Measurements from ENCODE around the gene STUB1.
"Not testable (repeated sequence)": the region's sequence is repeated elsewhere in the genome, so short reads cannot be mapped to it uniquely, and the experiment has no call there.

Gene STUB1

DNA sequence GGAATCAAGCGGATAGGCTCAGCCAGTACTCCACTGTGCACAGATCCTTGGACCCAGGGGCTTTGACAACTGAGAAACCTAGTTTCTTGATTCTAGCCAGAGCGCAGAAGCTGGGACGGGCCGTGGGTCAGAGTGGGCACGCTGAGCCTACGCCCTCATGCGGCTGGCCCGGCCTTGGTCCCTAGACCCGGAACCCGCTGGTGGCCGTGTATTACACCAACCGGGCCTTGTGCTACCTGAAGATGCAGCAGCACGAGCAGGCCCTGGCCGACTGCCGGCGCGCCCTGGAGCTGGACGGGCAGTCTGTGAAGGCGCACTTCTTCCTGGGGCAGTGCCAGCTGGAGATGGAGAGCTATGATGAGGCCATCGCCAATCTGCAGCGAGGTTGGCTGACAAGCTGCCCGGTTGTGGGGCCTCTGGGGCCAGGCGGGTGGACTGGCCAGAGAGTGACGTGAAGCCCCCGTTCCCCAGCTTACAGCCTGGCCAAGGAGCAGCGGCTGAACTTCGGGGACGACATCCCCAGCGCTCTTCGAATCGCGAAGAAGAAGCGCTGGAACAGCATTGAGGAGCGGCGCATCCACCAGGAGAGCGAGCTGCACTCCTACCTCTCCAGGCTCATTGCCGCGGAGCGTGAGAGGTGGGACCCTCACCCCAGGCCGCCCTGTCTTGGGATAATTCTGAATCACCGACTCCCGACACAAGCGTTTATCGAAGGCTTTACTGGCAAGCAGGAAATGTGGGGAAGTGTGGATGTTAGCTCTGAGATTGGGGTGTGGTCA, 946 bp downstream of the STUB1 start:
- DNase-seq, result no peak

DNA sequence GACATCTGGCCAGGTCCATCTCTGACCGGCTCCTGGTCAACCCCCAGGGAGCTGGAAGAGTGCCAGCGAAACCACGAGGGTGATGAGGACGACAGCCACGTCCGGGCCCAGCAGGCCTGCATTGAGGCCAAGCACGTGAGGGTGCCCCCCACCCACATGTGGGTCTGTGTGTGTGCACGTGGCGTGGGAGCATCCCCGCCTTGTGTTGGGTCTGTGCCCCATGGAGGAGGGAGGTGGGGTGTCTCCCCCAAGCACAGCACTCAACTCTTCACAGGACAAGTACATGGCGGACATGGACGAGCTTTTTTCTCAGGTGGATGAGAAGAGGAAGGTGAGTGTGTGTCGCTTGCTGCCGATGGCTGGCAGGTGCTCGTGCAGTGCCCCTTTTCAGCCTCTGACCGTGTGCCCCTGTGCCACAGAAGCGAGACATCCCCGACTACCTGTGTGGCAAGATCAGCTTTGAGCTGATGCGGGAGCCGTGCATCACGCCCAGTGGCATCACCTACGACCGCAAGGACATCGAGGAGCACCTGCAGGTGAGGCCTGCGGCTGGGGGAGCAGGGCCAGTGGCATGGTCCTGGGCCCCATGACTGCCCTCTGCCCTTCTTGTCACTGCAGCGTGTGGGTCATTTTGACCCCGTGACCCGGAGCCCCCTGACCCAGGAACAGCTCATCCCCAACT, 1.7 kb downstream of the STUB1 start:
- DNase-seq, result no peak

DNA sequence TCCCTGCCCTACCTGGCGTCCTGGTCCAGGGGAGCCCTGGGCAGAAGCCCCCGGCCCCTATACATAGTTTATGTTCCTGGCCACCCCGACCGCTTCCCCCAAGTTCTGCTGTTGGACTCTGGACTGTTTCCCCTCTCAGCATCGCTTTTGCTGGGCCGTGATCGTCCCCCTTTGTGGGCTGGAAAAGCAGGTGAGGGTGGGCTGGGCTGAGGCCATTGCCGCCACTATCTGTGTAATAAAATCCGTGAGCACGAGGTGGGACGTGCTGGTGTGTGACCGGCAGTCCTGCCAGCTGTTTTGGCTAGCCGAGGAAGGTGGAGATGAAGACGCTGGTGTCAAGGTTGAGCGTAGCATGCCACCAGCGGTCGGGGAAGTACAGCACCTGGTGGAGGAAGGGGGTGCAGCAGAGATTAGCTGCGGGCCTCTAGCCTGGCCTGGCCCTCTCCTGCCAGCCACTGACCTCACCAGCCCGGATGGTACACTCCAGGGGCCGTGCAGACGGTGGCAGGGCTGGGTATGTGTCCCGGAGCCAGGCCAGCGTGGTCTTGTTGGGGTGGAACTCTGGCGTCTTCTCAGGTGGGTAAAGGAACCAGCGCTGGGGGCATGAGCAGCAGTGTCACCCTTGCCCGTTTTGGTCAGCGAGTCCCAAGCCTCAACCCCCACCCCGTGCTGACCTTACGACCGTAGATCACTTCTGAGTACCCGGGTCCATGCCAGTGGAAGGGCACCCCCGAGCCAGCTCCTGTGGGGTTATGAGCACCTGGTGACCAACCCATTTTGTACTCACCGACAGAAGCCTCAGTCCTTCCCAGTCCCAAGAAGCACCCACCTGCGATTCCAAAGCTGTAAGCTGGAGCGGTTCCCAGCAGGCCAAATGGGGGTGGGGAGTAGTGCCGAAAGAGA, 2.5 kb downstream of the STUB1 start:
- no peak for DNase-seq

DNA sequence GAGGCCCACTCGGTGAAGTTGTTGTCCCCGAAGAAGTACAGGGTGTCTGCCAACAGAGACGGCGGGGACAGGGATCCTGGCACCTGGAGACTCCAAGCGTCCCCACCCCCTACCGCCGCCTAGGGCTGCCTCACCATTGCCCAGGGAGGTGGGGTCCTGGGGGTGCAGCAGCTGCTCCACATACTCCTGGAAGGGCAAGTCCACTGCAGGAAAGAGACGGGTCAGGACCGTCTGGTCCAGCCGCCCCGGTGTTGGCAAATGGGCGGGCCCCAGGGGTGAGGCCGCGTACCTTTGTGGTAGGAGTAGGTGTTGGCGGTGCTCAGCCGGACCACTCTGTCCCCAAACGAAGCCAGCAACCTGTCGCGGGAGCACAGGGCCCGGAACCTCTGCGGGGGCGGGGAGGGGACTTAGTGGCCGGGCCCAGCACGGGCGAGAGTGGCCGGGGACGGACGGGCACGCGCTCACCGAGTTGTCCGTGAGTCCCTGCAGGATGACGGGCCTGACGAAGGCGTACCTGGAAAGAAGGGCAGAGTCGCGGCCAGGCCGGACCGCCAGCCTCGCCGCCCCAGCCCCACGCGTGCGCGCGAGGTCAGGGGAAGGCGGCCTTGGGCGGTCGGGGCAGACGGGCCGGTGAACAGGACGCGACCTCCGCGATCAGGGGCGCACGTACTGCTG, 3.3 kb downstream of the STUB1 start:
- no peak for DNase-seq

DNA sequence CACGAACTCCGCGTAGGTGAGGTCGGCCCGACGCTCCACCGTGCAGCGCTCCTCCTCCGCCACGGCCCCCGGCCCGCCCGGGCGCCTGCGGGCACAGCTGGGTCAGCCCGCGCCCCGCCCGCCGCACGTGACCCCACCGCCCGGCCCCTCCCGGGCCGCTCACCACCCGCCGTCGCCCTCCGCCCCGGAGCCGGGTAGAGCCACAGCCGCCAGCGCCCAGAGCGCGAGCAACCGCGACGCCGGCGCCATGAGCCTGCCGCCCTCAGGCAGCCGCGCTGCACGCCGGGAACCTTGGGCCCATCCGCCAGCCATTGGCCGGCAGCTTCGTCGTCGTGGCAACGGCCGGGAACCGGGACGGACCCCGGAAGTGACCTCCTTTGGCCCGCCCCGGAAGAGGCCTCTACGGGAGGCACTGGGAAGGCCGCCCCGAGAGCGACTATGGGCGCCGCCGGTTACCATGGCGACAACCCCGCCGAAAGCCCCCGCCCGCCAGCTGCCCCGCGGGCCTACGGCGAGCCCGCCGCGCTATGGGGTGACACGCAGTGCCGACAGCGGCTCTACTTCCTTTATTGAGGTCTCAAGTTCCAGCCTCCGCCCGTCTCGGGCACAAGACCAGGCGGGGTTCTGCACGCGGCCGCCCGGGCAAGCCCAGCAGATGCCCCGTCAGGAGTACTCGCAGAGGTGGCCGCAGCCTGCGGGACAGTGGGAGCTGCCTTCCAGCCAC, 4.0 kb downstream of the STUB1 start, which contains the start of gene JMJD8:
TSS of gene JMJD8 (minus strand) at position 264 of the 724 bp plus-strand sequence. CDS start at position 249, 15 bp downstream.
- peak; percentile 98 for DNase-seq

DNA sequence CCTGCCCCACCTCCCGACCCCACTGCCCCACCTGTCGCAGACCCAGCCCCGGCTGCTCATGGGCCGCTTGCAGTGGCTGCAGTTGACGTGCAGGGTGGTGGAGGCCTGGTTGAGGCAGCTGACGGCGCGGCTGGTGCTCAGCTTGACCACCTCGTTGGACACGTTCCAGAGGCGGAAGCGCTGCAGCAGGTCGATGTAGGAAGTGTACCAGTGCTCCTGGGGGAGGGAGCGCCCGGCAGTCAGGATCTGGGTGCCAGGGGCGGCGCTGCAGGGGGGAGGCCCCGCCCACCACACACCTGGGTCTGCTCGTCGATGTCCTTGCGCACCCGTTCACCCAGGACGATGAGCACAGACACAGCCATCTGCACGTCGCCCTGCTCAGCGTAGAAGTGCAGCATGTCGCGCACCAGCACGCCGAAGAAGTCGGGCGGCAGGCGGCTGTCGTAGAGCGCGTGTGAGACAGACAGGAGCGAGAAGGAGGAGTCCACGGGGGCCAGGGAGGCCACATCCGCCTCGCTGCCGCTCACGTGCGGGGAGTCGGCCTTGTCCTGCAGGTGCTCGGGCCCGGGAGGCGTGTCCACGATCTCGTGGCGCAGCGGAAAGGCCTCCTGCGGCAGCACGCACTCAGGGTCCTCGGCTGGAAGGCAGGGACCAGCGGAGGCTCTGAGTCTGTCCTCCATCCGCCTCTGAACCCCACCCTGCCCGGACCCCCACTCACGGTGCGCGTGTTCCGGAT, 4.9 kb downstream of the STUB1 start:
- DNase-seq, result no peak

DNA sequence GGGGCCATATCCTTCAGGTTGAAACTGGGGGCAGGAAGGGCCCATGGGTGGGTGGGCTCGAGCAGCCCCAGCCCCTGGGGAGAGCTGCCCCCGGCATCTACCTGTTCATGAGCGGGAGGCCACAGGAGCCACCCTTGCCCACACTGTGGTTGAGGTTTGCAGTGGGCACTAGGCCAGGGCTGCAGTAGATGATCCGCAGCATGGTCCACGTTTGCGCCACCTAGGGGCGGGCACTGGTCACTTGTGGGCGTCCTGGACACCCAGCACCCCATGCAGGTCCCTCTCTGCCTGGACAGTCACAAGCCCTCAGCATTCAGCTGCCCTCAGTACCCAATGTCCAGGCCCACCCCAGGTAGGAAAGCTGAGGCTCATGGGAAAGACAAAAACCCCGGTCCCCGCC, 5.8 kb downstream of the STUB1 start:
- no peak for DNase-seq

DNA sequence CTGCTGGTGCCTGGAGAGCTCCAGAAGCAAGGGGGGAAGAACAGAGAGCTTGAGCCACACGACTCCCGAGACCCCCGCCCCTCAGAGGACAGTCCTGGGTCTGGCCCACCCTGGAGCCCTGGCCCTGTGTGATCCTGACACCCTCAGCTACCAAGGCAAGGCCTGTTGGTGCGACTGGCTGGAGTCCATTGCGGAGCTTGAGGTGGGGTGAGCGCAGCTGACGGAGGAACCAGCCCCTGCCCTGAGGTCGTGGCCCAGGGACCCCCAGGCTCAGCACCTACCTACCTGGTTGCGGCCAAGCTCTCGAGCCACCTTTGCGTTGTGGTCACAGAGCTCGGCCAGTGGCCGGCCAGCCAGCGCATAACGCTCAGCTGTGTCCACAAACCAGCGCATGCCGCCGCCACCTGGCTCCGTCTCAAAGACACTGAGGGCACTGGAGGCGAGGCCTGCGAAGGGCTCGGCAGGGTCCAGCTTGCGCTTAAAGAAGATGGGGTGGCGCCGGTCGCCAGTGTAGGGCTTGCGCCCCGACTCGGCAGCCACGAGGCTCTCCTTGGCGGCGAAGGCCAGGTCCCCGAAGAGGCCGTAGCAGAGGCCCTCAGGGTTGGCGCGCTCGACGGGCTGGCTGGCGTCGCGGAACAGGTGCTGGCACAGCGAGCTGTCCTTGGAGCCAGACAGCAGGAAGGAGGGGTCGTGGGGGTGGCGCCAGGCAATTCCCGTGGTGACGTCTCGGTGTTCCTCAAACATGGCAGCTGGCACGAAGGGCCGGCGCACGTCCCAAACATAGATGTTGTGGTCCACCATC, 6.5 kb downstream of the STUB1 start:
- no peak for DNase-seq

DNA sequence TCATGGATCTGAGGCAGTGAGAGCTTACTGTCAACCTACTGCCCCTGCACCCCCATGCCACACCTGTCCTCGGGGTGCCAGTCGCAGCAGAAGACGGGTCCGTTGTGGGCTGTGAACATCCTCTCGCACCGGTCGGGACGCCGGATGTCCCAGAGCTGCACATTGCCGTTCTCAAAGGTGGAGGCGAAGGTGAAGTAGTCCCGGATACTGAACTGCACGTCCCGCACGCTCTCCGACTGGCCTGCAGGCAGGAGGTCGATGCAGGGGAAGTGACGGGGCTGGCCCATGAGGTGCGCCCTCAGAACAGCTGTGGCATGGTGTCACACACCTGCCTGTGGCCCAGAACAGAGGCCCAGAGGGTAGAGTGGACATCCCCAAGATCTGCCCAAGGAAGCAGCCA, 7.3 kb downstream of the STUB1 start:
- DNase-seq, result no peak

DNA sequence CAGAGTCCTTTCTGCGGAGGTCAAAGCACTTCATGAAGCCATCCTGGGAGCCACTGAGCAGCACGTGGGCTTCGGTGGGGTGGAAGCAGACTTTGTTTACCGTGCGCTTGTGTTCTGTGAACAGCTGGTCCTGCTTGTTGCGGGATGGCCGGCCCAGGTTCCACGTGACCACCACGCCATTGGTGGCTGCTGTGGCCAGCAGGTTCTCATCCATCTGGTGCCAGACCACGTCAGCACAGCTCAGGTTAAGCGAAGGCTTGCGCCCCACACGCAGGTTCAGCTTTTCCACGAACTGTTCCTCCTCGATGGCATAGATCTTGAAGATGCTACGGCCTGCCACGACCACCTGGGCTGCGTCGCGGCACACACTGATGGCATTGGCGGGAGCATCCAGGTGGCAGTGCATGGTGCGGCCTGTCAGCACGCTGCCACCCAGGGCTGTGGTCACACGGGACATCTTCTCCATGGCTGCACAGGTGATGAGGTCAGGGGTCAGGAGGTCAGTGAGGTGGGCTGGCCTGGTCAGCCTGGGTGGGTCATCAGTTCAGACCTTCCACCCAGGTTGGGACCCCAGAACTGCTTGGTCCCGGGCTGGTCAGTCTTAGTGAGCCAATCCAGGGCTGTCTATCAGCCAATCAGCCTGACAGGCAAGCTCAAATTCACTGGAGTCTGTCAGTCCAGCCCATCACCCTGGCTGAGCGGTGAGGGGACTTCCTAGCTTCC, 9.1 kb downstream of the STUB1 start:
- DNase-seq, result no peak

DNA sequence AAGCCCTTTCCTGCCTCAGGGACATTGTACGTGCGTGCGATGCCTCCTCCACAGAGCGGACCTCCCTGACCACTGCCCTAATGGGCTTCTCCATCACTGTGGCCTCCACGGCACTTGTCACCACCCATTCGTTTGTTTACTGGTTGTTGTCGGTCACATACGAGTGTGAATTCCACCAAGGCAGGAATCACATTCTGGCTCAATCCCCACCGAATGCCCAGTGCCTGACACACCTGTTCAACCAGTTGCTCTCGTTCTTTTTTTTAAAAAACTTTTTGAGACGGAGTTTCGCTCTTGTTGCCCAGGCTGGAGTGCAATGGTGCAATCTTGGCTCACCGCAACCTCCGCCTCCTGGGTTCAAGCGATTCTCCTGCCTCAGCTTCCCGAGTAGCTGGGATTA, 11.0 kb downstream of the STUB1 start:
- not testable (repeated sequence) for DNase-seq

DNA sequence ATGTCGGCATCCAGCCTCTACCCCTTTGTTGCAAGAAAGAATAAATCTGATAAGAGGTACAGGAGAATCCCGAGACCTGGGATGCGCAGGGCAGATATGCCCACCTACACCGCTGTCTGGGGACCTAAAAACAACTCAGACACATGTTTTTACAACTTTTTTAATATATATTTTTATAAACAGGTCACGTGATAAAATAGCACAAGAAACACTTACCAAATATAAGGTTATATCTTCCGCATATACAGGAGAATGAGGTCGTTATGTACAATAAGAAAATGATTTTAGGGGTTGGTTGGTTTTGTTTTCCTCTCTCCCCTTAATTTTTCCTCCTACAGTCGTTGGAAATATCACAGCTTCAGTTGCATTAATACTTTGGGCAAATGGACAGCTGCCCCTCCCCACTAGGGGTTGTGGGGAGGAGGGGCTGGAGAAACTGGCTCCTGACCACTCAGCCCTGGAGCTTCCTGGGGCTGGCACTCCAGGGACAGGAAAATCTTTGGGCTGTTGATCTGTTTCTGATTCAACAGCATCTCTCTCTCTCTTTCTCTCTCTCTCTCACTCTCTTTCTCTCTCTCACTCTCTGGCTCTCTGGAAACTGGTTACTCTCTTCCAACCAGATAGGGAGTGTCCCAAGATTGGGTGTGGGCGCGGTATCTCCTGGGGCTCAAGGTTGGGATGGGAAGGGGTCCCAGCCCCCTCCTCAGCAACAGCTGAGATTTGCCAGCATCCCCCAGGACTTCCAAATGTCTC, 12.3 kb downstream of the STUB1 start:
- DNase-seq, result no peak

DNA sequence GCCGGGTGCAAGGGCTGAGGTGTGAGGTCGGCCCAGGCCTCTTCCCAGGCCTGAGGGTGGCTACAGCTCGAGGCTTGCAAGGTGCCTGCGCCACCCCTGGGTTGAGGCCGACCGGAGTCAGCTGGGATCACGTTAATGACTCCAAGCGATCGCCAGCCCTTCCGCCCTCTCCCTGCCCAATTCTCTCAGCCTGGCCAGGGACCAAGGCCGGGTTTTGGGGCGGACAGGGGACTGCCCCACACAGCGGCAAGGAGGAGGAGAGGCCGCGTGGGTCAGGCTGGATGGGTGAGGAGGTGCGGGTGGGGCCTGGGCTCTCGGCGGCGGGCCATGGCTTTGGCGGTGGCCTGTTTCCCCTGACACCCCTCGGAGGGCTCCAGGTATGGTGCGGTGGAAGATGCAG, 13.2 kb downstream of the STUB1 start:
- DNase-seq, result no peak

DNA sequence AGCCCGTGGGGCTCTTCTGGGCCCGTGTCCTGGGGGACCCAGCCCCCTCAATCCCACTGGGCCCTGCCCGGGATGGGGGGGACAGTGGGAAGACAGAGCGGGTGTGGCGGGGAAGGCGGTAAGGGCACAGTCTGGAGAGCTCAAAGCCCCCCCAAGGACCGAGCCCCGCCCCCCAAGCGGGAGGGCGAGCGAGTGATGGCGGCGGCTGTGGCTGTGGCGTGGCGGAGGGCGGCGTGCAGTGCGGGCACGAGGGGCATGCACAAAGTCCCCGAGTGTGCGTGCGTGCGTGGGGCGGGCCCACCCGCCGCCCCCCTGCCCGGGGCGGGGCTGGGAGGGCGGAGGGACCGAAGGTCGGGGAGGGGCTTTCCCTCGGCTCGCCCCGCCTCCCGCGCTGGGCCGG, 13.6 kb downstream of the STUB1 start:
- no peak for DNase-seq

DNA sequence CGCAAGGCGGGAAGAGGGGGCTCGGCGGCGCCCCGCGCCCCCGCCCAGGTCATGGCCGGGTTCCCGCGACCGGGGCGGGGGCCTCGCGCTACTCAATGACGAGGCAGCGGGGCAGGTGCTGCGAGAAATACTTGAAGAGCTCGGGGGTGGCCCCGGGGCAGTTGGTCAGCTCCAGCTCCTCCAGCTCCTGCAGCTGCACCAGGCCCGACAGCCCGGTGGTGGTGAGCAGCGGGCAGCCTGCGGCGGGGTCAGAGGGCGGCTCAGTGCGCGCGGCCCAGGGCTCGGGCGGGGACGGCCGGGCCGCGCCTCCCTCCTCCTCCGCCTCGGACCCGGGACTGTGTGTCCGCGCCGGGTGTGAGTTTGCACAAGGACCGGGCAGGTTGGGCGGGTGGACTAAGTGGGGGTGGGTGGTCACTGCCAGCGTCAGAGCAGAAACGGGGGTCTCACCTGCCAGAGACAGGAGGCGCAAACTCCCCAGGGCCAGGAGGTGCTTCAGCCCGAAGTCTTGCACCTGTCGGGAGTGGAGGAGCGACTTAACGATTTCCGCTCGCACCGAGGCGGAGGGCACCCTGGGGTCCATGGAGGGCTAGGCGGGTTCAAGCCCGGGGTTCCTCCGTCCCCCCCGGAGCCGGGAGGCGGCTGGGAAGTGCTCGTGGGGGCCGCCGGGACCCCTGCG, 14.1 kb downstream of the STUB1 start:
- DNase-seq, result no peak

DNA sequence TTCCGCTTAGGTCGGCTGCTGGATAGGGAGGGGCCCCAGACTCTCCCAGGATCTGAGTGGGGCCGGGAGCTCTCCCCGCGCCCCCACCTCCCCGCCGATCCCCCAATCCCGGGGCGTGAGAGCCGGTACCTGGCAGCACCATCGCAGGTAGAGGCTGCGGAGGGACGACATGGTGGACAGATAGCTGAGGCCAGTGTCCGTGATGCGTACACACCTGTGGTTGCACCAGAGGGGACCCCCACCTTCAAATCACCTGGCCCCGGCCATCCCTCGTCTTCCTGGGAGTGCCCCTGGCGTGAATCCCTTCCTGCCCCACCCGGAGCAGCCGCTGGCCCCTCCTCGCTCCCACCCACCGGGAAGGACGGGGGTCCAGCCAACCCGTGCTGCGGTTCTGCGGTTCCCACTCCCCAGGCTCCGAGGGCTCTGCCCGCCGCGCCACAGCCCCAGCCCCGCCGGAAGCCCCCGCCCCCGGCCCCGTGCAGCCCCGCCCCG, 14.7 kb downstream of the STUB1 start:
- no peak for DNase-seq

DNA sequence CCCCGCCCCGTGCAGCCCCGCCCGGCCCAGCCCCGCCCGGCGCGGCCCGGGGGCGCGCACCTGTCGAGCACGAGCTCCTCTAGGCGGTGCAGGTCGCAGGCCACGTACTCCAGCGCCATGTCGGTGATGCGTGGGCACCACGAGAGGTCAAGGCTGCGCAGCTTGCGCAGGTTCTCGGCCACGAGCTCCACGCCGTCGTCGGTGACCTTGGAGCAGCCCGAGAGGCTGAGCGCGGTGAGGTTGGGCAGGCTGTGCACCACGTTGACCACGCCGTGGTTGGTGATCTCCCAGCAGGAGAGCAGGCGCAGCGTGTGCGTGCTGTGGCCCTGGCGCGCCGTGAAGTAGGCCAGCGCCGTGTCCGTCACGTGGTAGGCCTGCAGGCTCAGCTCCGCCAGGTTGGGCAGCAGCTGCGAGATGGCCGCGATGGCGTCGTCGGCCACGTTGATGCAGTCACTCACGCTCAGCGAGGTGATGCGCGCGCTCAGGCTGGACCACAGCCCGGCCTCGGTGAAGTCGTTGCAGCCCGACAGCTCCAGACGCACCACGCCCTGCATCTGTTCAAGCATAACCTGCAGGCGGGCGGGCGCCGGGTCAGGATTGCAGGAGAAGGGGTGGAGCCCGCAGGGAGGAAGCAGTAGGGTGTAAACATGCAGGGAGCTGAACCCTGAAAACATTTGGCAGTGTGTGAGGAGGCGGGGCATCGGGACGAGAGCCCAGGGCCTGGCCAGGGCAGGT, 15.3 kb downstream of the STUB1 start:
- DNase-seq, result peak; percentile 76
